CD4-positive, alpha-beta T cell treated with Interleukin-10 for 1 hour (primary cell): Measurements from ENCODE around the gene FAAH.

Experiments used
- DNase-seq: peaks from one replicate; pipeline ENCODE4 v3.0.0-alpha.2; 2020

FAAH gene

GRCh38 chr1:46401154-46401913 is 7.2 kb downstream of the FAAH start:
- no peak for DNase-seq

- no peak for DNase-seq
Observed at GRCh38 chr1:46401964-46402626, 8.0 kb downstream of the FAAH start.

GRCh38 chr1:46403916-46404315 is 9.8 kb downstream of the FAAH start:
- DNase-seq, result no peak

GRCh38 chr1:46404482-46405196 is 10.5 kb downstream of the FAAH start:
- no peak for DNase-seq

- no peak for DNase-seq
Observed at GRCh38 chr1:46405197-46405555, 11.1 kb downstream of the FAAH start.

GRCh38 chr1:46405724-46406123 is 11.6 kb downstream of the FAAH start:
- DNase-seq, result no peak

- no peak for DNase-seq
Observed at GRCh38 chr1:46406881-46407608, 12.9 kb downstream of the FAAH start.

GRCh38 chr1:46407636-46408035 is 13.5 kb downstream of the FAAH start:
- no peak for DNase-seq

GRCh38 chr1:46408356-46409062 is 14.4 kb downstream of the FAAH start:
- DNase-seq, result no peak

- no peak for DNase-seq
Observed at GRCh38 chr1:46409063-46409372, 14.9 kb downstream of the FAAH start.

GRCh38 chr1:46410156-46411009 is 16.3 kb downstream of the FAAH start:
- no peak for DNase-seq

- no peak for DNase-seq
Observed at GRCh38 chr1:46411010-46411405, 16.9 kb downstream of the FAAH start.

GRCh38 chr1:46411601-46412341 is 17.7 kb downstream of the FAAH start:
- DNase-seq, result no peak

- DNase-seq, result no peak
Observed at GRCh38 chr1:46412893-46413595, 18.9 kb downstream of the FAAH start.

GRCh38 chr1:46413596-46413985 is 19.5 kb downstream of the FAAH start:
- DNase-seq, result peak; percentile 52

GRCh38 chr1:46415514-46415913 is 21.4 kb downstream of the FAAH start:
- DNase-seq, result no peak

GRCh38 chr1:46418976-46419375 is 24.9 kb downstream of the FAAH start:
- DNase-seq, result no peak

GRCh38 chr1:46420533-46420915 is 26.4 kb downstream of the FAAH start:
- DNase-seq, result no peak

GRCh38 chr1:46421739-46422138 is 27.6 kb downstream of the FAAH start:
- no peak for DNase-seq

GRCh38 chr1:46422261-46422871 is 28.2 kb downstream of the FAAH start:
- peak; percentile 41 for DNase-seq
